H1 (cell line): ENCODE results near the gene ACAT2. TPM values are rescaled to one million over a fixed set of nuclear protein-coding genes. Genes with fewer than 3 reads are reported as not detected.

Experiments used
- CTCF ChIA-PET: fragments of 300-600 bp; sonication (Branson Sonifier 250); formaldehyde crosslinking; loops from one replicate; lab custom pipeline; 2021; ENCODE audit not compliant: partially characterized antibody; lab: Charles Lee
- POLR2A ChIA-PET: fragments of 300-600 bp; sonication (Branson Sonifier 250); formaldehyde crosslinking; loops from one replicate; lab custom pipeline; 2021; ENCODE audit warnings: inconsistent platforms; ENCODE audit not compliant: partially characterized antibody; lab: Charles Lee
- DNase-seq, 2 experiments: peaks; one replicate each; pipeline versions ENCODE4 v3.0.0 to v3.0.0-alpha.2; 2010 to 2022; ENCODE audit warnings: low spot score in 2 of 2, low read depth in 1 of 2, mixed read lengths in 1 of 2
- FAIRE-seq: peaks from 2 replicates; lab custom pipeline; 2011; peaks lifted over from hg19 to GRCh38; lab: Jason Lieb, UNC
- H2AFZ ChIP-seq: 2 replicates; pipeline ENCODE4 v1.8.1; 2012; ENCODE audit warnings: low read length, inconsistent platforms
- H2AK5ac ChIP-seq: 2 replicates; pipeline ENCODE4 v1.6.1; 2013; ENCODE audit warnings: low read depth, low read length
- H2BK120ac ChIP-seq: replicated peaks from 2 replicates; pipeline ENCODE3; 2013; ENCODE audit warnings: low read depth, low read length, inconsistent platforms
- H2BK12ac ChIP-seq: 2 replicates; pipeline ENCODE4 v1.6.1; 2013; ENCODE audit warnings: low read depth, low read length
- H2BK15ac ChIP-seq: 2 replicates; pipeline ENCODE4 v1.6.1; 2013; ENCODE audit warnings: low read length
- H2BK20ac ChIP-seq: 2 replicates; pipeline ENCODE4 v1.6.1; 2013; ENCODE audit warnings: low read length
- H2BK5ac ChIP-seq: 2 replicates; pipeline ENCODE4 v1.6.1; 2013; ENCODE audit warnings: low read depth, low read length
- H3K14ac ChIP-seq: 2 replicates; pipeline ENCODE4 v1.6.1; 2013; ENCODE audit warnings: inconsistent platforms; ENCODE audit not compliant: insufficient read length
- H3K18ac ChIP-seq: 2 replicates; pipeline ENCODE4 v1.6.1; 2013; ENCODE audit warnings: low read length; ENCODE audit errors: extremely low read depth
- H3K23ac ChIP-seq: 2 replicates; pipeline ENCODE4 v1.6.1; 2013; ENCODE audit warnings: inconsistent platforms; ENCODE audit not compliant: insufficient read length
- H3K23me2 ChIP-seq: 2 replicates; pipeline ENCODE4 v1.6.1; 2013; ENCODE audit warnings: low read depth, low read length
- H3K27ac ChIP-seq: 2 replicates; pipeline ENCODE4 v1.6.1; 2011; ENCODE audit warnings: low read depth, low read length, inconsistent platforms
- H3K27me3 ChIP-seq, 4 experiments: replicated peaks in 1 of 4; 1 replicate in 1 of 4; 2 replicates in 3 of 4; pipeline versions ENCODE4 v1.6.1 to v1.8.1; 2011 to 2013; ENCODE audit warnings: low read length in 3 of 4, mild to moderate bottlenecking in 3 of 4, inconsistent platforms in 2 of 4, mixed read lengths in 2 of 4, moderate library complexity in 1 of 4; ENCODE audit not compliant: control insufficient read depth in 3 of 4, insufficient read depth in 3 of 4; ENCODE audit errors: extremely low read depth in 1 of 4
- H3K36me3 ChIP-seq, 4 experiments: 2 replicates each; pipeline versions ENCODE4 v1.6.1 to v1.8.1; 2011 to 2013; ENCODE audit warnings: mild to moderate bottlenecking in 4 of 4, low read length in 3 of 4, moderate library complexity in 2 of 4, control low read depth in 1 of 4, inconsistent platforms in 1 of 4; ENCODE audit not compliant: insufficient read depth in 4 of 4, control insufficient read depth in 2 of 4
- H3K4ac ChIP-seq: replicated peaks from 2 replicates; pipeline ENCODE3; 2013; ENCODE audit warnings: low read length, low read depth, mixed read lengths, inconsistent platforms; ENCODE audit not compliant: insufficient read length
- H3K4me1 ChIP-seq, 4 experiments: replicated peaks in 1 of 4; 1 replicate in 1 of 4; 2 replicates in 3 of 4; pipeline versions ENCODE4 v1.6.1 to v1.8.1; 2011 to 2013; ENCODE audit warnings: low read length in 3 of 4, inconsistent platforms in 2 of 4, mixed read lengths in 1 of 4; ENCODE audit not compliant: insufficient read depth in 4 of 4, control insufficient read depth in 3 of 4
- H3K4me2 ChIP-seq, 2 experiments: 2 replicates each; pipeline versions ENCODE4 v1.6.1 to v1.8.1; 2011 to 2013; ENCODE audit warnings: low read depth in 2 of 2, low read length in 2 of 2, control low read depth in 1 of 2, inconsistent platforms in 1 of 2, mild to moderate bottlenecking in 1 of 2; ENCODE audit not compliant: insufficient read depth in 1 of 2
- H3K4me3 ChIP-seq, 4 experiments: fragments of 200-600, 300-600 bp in 1 of 4; sonication (generic), shearing (Covaris generic), sonication (Bioruptor Twin) in 1 of 4; 2 replicates each; pipeline versions ENCODE4 v1.5.1 to v1.8.1; 2011 to 2016; ENCODE audit warnings: low read length in 4 of 4, low read depth in 3 of 4, control low read depth in 2 of 4, inconsistent platforms in 2 of 4, mild to moderate bottlenecking in 2 of 4, mixed read lengths in 1 of 4, moderate library complexity in 1 of 4; ENCODE audit not compliant: insufficient read depth in 2 of 4; ENCODE audit errors: extremely low read depth in 1 of 4
- H3K56ac ChIP-seq: replicated peaks from 2 replicates; pipeline ENCODE3; 2013; ENCODE audit warnings: low read depth, mild to moderate bottlenecking, mixed read lengths, low read length, inconsistent platforms; ENCODE audit not compliant: insufficient read length
- H3K79me1 ChIP-seq: 2 replicates; pipeline ENCODE4 v1.6.1; 2013; ENCODE audit warnings: low read depth, low read length, control low read depth
- H3K79me2 ChIP-seq, 2 experiments: 2 replicates each; pipeline versions ENCODE4 v1.6.1 to v1.8.1; 2012 to 2013; ENCODE audit warnings: low read length in 2 of 2, mild to moderate bottlenecking in 2 of 2, inconsistent platforms in 1 of 2; ENCODE audit not compliant: insufficient read depth in 2 of 2, control insufficient read depth in 1 of 2
- H3K9ac ChIP-seq, 4 experiments: replicated peaks in 1 of 4; 1 replicate in 1 of 4; 2 replicates in 3 of 4; pipeline versions ENCODE4 v1.6.1 to v1.8.1; 2011 to 2013; ENCODE audit warnings: low read depth in 3 of 4, low read length in 3 of 4, control low read depth in 2 of 4, mild to moderate bottlenecking in 2 of 4, moderate library complexity in 2 of 4, inconsistent platforms in 1 of 4; ENCODE audit errors: extremely low read depth in 1 of 4
- H3K9me3 ChIP-seq, 2 experiments: 2 replicates each; pipeline versions ENCODE4 v1.6.1 to v1.8.1; 2012 to 2013; ENCODE audit warnings: mild to moderate bottlenecking in 2 of 2, moderate library complexity in 2 of 2, control low read depth in 1 of 2, inconsistent platforms in 1 of 2, low read depth in 1 of 2, low read length in 1 of 2, mixed read lengths in 1 of 2; ENCODE audit not compliant: insufficient read depth in 2 of 2
- H4K20me1 ChIP-seq, 2 experiments: replicated peaks in 1 of 2; 2 replicates each; pipeline versions ENCODE3 to v1.8.1; 2011 to 2013; ENCODE audit warnings: inconsistent platforms in 2 of 2, low read length in 2 of 2, mild to moderate bottlenecking in 1 of 2; ENCODE audit not compliant: insufficient read depth in 2 of 2, control insufficient read depth in 1 of 2
- H4K5ac ChIP-seq: 2 replicates; pipeline ENCODE4 v1.6.1; 2013; ENCODE audit warnings: low read length, low read depth, mixed read lengths, inconsistent platforms; ENCODE audit not compliant: insufficient read length
- H4K8ac ChIP-seq: 2 replicates; pipeline ENCODE4 v1.8.0; 2013; ENCODE audit warnings: mild to moderate bottlenecking, moderate library complexity, low read length, inconsistent platforms; ENCODE audit not compliant: insufficient read depth; ENCODE audit errors: extremely low read depth
- H4K91ac ChIP-seq: replicated peaks from 2 replicates; pipeline ENCODE3; 2013; ENCODE audit warnings: low read length, mixed read lengths, inconsistent platforms; ENCODE audit not compliant: insufficient read length
- CEBPB ChIP-seq: IDR thresholded peaks from 2 replicates; pipeline ENCODE4 v1.6.1; 2012; ENCODE audit warnings: low read depth, low read length
- CTBP2 ChIP-seq: IDR thresholded peaks from 2 replicates; pipeline ENCODE4 v1.7.0; 2011; ENCODE audit warnings: borderline replicate concordance, mild to moderate bottlenecking, moderate library complexity, mixed read lengths, low read length; ENCODE audit not compliant: insufficient read depth, insufficient read length
- EGR1 ChIP-seq: IDR thresholded peaks from 2 replicates; pipeline ENCODE4 v1.6.1; 2011; ENCODE audit warnings: low read depth, low read length, borderline replicate concordance
- EP300 ChIP-seq, 2 experiments: IDR thresholded peaks; 1 replicate in 1 of 2; 2 replicates in 1 of 2; pipeline ENCODE4 v1.6.1; 2011 to 2012; ENCODE audit warnings: low read depth in 2 of 2, low read length in 2 of 2, mild to moderate bottlenecking in 2 of 2, borderline replicate concordance in 1 of 2, inconsistent platforms in 1 of 2, moderate library complexity in 1 of 2
- NRF1 ChIP-seq: IDR thresholded peaks from 2 replicates; pipeline ENCODE4 v1.6.1; 2011; ENCODE audit warnings: mild to moderate bottlenecking, low read depth, low read length, improper control_type of control experiment
- RBBP5 ChIP-seq: IDR thresholded peaks from 2 replicates; pipeline ENCODE4 v1.7.1; 2012; ENCODE audit warnings: low read depth, mild to moderate bottlenecking, inconsistent platforms, low read length, moderate library complexity, borderline replicate concordance
- SAP30 ChIP-seq: fragments of 300-600 bp; sonication (generic); IDR thresholded peaks from 2 replicates; pipeline ENCODE4 v1.7.1; 2012; ENCODE audit warnings: low read length, moderate library complexity, mild to moderate bottlenecking, inconsistent platforms; ENCODE audit not compliant: insufficient read depth, insufficient replicate concordance
- TEAD4 ChIP-seq: IDR thresholded peaks from 2 replicates; pipeline ENCODE4 v1.6.1; 2012; ENCODE audit warnings: low read depth, low read length, inconsistent platforms, mixed read lengths
- WGBS, 2 experiments: shearing (Covaris generic) in 1 of 2; methylation state at CpG; one replicate each; pipeline versions ENCODE4 v1.1.6 to v1.1.7; 2013 to 2015; ENCODE audit warnings: low lambda C conversion rate in 2 of 2, mixed read lengths in 2 of 2, inconsistent platforms in 1 of 2, low coverage in 1 of 2, missing lambda C conversion rate in 1 of 2; ENCODE audit not compliant: insufficient replicate concordance in 2 of 2, insufficient coverage in 1 of 2, insufficient read length in 1 of 2; ENCODE audit errors: extremely low coverage in 1 of 2, missing lambda C conversion rate in 1 of 2; 5-methylcytosine and 5-hydroxymethylcytosine counted together
- polyA plus RNA-seq, 7 experiments: library from polyadenylated mRNA; depleted of rRNA in 3 of 7; stranded (reverse) in 5 of 7; unstranded in 2 of 7; fragments of >200 nt in 5 of 7; fragments of 200-250 nt in 2 of 7; gene quantifications; 1 replicate in 5 of 7; 2 replicates in 1 of 7; 4 replicates in 1 of 7; pipeline versions ENCODE4 v1.2.1 to v1.2.3, GENCODE V29; 2011 to 2013; ENCODE audit warnings: missing spikeins in 2 of 7, mixed read lengths in 2 of 7
- total RNA-seq: library from RNA; stranded (reverse); fragmentation: NEBNext Ultra II Directional; extraction: Animal tissue kit (Norgen Biotek cat#: 25700); gene quantifications from 2 replicates; pipeline ENCODE4 v1.2.1, GENCODE V29; 2021

The ACAT2 gene
- total and polyA plus RNA-seq, 2 of the 8 experiments (the other 6 are each of a cell fraction or from before 2014, with no cell fraction given) = 61.6 to 166 TPM

DNA sequence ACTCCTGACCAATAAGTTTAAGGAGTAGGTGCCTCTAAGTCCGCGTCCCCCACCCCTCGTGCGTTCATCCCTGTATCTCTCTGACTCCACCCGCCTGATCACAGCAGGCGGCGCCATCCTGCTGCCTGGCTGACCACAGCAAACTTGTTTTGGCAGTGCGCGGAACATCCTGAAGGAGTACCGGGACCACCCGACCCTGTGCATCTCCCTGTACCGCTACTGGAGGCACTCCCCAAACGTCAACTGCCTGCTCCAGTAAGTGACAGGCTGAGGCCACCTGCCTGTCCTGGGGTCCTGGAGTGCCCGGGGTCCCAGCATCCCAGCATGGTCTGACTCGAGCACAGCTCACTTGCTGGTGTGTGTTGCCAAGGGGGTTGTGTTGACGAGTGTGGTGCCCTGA, 57.3 kb downstream of the ACAT2 start:
- DNase-seq (no peak), FAIRE-seq (no peak)
- Histone ChIP-seq H4K91ac (no peak overlapping the region), H2BK20ac (no peak overlapping the region), H3K14ac (no peak overlapping the region), H2BK15ac (no peak overlapping the region), H2BK120ac (no peak overlapping the region), H3K56ac (no peak overlapping the region), H3K4ac (no peak overlapping the region), H2AFZ (no peak overlapping the region), H4K8ac (no peak overlapping the region; the same call in 1 of the 2 replicates), H3K79me2 (no peaks in the 10 kb centered on the region; a peak in 1 of 4 replicates), H3K27me3 (no peaks in the 10 kb centered on the region), H3K4me3 (no peak overlapping the region), H2AK5ac (no peak overlapping the region), H4K20me1 (peaks cover 0 to 2% of the 10 kb centered on the region in 2 experiments), H2BK12ac (no peak overlapping the region), H3K23me2 (no peaks in the 10 kb centered on the region), H3K4me2 (no peak overlapping the region), H3K79me1 (no peaks in the 10 kb centered on the region), H3K9ac (no peak overlapping the region), H4K5ac (no peak overlapping the region), H3K4me1 (peaks cover 0 to 11% (median 5%) of the 10 kb centered on the region in 4 experiments; a peak in 5 of 7 replicates), H3K23ac (no peak overlapping the region), H3K27ac (no peak overlapping the region), H3K36me3 (no peaks in the 10 kb centered on the region), H3K9me3 (no peaks in the 10 kb centered on the region), H2BK5ac (no peak overlapping the region), H3K18ac (no peak overlapping the region)
- ChIA-PET POLR2A (interaction anchor here (0.7 to 1.4 kb wide), 6 partner anchors 13 to 39 kb away, joined by 3 read pairs; partner anchors contain the start of gene TCP1), CTCF (no interaction called here)
- WGBS, 2 experiments = 92% methylated on average over 14 of the region's 16 CpGs; no CpG with 5 or more reads in 1 of the 2 experiments
- TF ChIP-seq SAP30 (no peak), NRF1 (no peak), CTBP2 (no peak), TEAD4 (no peak), EP300 (IDR thresholded peaks at IDR 0.05; ENCODE audit: borderline replicate concordance in 1 of 2, low read depth in 2 of 2, low read length in 2 of 2) (no peak), RBBP5 (no peak), CEBPB (no peak), EGR1 (no peak)
